Gastrocnemius medialis (tissue), 4 donors: ENCODE results near the gene NRROS.

Experiments
- POLR2A ChIP-seq, 2 donors: fragments of 450-650 bp; IDR thresholded peaks; one replicate each; pipeline ENCODE4 v1.6.1; 2017; ENCODE audit warnings: antibody characterized with exemption in 2 of 2, mild to moderate bottlenecking in 2 of 2, moderate library complexity in 2 of 2
- TF ChIP-seq, protein P1 (sequence below), 5 experiments: fragments of 450-650 bp in 3 of 5; fragments of 200-600 bp in 2 of 5; sonication (generic) in 2 of 5; IDR thresholded peaks in 4 of 5; conservative IDR thresholded peaks in 1 of 5; 1 replicate in 4 of 5; 2 replicates in 1 of 5; pipeline ENCODE4 v1.5.1; 2016 to 2019; ENCODE audit warnings: antibody characterized with exemption in 5 of 5, mild to moderate bottlenecking in 3 of 5, moderate library complexity in 3 of 5

DNA sequence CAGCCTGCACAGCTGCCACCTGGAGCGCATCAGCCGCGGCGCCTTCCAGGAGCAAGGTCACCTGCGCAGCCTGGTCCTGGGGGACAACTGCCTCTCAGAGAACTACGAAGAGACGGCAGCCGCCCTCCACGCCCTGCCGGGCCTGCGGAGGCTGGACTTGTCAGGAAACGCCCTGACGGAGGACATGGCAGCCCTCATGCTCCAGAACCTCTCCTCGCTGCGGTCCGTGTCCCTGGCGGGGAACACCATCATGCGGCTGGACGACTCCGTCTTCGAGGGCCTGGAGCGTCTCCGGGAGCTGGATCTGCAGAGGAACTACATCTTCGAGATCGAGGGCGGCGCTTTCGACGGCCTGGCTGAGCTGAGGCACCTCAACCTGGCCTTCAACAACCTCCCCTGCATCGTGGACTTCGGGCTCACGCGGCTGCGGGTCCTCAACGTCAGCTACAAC lies 20.4 kb downstream of the NRROS start:
- TF ChIP-seq, protein P1, sequence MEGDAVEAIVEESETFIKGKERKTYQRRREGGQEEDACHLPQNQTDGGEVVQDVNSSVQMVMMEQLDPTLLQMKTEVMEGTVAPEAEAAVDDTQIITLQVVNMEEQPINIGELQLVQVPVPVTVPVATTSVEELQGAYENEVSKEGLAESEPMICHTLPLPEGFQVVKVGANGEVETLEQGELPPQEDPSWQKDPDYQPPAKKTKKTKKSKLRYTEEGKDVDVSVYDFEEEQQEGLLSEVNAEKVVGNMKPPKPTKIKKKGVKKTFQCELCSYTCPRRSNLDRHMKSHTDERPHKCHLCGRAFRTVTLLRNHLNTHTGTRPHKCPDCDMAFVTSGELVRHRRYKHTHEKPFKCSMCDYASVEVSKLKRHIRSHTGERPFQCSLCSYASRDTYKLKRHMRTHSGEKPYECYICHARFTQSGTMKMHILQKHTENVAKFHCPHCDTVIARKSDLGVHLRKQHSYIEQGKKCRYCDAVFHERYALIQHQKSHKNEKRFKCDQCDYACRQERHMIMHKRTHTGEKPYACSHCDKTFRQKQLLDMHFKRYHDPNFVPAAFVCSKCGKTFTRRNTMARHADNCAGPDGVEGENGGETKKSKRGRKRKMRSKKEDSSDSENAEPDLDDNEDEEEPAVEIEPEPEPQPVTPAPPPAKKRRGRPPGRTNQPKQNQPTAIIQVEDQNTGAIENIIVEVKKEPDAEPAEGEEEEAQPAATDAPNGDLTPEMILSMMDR (IDR thresholded peaks at IDR 0.05 in 4 of 5, conservative IDR thresholded peaks at IDR 0.05 in 1 of 5): no peak
- no peak for TF ChIP-seq POLR2A (IDR thresholded peaks at IDR 0.05)
